Gastroesophageal sphincter (tissue), 3 donors: Measurements from ENCODE around the gene LSAMP.

Experiments
- POLR2AphosphoS5 ChIP-seq: sonication (generic); formaldehyde crosslinking; IDR thresholded peaks from one replicate; pipeline ENCODE4 v1.6.1; 2017; ENCODE audit warnings: antibody characterized with exemption
- TF ChIP-seq, protein P1 (sequence below), 4 experiments: fragments of 200-600 bp in 2 of 4; fragments of 450-650 bp in 2 of 4; sonication (generic) in 1 of 4; IDR thresholded peaks; one replicate each; pipeline ENCODE4 v1.5.1; 2017 to 2019; ENCODE audit warnings: antibody characterized with exemption in 4 of 4, mild to moderate bottlenecking in 2 of 4, moderate library complexity in 2 of 4

DNA sequence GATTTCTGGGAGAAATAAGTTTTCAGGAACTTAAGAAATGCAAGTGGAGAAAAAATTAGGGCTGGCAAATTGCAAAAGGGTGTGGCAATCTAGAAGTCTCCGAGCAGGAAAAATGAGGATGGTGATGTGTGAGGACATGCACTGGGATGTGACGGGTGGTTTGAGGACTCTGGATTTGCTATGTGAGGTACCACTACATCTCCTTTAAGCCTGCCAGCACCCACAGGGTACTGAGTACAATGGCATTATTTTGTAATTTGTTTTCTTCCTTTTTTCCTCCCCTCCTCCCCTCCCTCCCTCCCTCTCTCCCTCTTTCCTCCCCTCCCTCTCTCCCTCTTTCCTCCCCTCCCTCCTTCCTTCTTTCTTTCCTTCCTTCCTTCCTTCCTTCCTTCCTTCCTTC lies 584.5 kb downstream of the LSAMP start:
- TF ChIP-seq, protein P1, sequence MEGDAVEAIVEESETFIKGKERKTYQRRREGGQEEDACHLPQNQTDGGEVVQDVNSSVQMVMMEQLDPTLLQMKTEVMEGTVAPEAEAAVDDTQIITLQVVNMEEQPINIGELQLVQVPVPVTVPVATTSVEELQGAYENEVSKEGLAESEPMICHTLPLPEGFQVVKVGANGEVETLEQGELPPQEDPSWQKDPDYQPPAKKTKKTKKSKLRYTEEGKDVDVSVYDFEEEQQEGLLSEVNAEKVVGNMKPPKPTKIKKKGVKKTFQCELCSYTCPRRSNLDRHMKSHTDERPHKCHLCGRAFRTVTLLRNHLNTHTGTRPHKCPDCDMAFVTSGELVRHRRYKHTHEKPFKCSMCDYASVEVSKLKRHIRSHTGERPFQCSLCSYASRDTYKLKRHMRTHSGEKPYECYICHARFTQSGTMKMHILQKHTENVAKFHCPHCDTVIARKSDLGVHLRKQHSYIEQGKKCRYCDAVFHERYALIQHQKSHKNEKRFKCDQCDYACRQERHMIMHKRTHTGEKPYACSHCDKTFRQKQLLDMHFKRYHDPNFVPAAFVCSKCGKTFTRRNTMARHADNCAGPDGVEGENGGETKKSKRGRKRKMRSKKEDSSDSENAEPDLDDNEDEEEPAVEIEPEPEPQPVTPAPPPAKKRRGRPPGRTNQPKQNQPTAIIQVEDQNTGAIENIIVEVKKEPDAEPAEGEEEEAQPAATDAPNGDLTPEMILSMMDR (IDR thresholded peaks at IDR 0.05): no peak
- TF ChIP-seq POLR2AphosphoS5: no peak
